SK-N-SH treated with all-trans-retinoic acid at 6 μM for 48 hours (cell line): ENCODE results near the gene CAP1.

ENCODE experiments used
- CREB5 ChIP-seq: fragments of 250-450 bp; sonication (Bioruptor Pico); IDR thresholded peaks from 2 replicates; pipeline ENCODE4 v1.5.1; 2020; ENCODE audit warnings: low read depth, mild to moderate bottlenecking, moderate library complexity
- CSDC2 ChIP-seq: fragments of 250-450 bp; sonication (Bioruptor Pico); IDR thresholded peaks from 2 replicates; pipeline ENCODE4 v1.5.0; 2020; ENCODE audit warnings: mild to moderate bottlenecking, moderate library complexity
- ESRRG ChIP-seq: fragments of 250-450 bp; sonication (Bioruptor Pico); IDR thresholded peaks from 2 replicates; pipeline ENCODE4 v1.6.1; 2021; ENCODE audit warnings: mild to moderate bottlenecking
- OSR1 ChIP-seq: fragments of 250-450 bp; sonication (Bioruptor Pico); IDR thresholded peaks from 2 replicates; pipeline ENCODE4 v1.8.0; 2022; ENCODE audit warnings: moderate library complexity, mild to moderate bottlenecking, inconsistent platforms
- PATZ1 ChIP-seq: fragments of 250-450 bp; sonication (Bioruptor Pico); IDR thresholded peaks from 2 replicates; pipeline ENCODE4 v1.8.0; 2020; ENCODE audit warnings: mild to moderate bottlenecking, moderate library complexity, borderline replicate concordance
- ZFP3 ChIP-seq: fragments of 250-450 bp; sonication (Bioruptor Pico); IDR thresholded peaks from 2 replicates; pipeline ENCODE4 v1.5.0; 2020; ENCODE audit warnings: mild to moderate bottlenecking, moderate library complexity
- ZNF8 ChIP-seq: fragments of 450-650 bp; formaldehyde crosslinking; IDR thresholded peaks from 2 replicates; pipeline ENCODE4 v1.5.0; 2020; ENCODE audit warnings: mild to moderate bottlenecking, moderate library complexity

GRCh38 chr1:40120128-40120527, 79.6 kb downstream of the CAP1 start:
- TF ChIP-seq OSR1 (no peak), PATZ1 (CRISPR knock-in tag) (no peak), CREB5 (CRISPR knock-in tag) (no peak), ZNF8 (CRISPR knock-in tag) (no peak), ZFP3 (CRISPR knock-in tag) (no peak), CSDC2 (CRISPR knock-in tag) (no peak), ESRRG (CRISPR knock-in tag) (no peak)
